ENCODE data around the gene RPUSD1. TPM values are rescaled to one million over a fixed set of nuclear protein-coding genes. Genes with fewer than 3 reads are reported as not detected.

RPUSD1 gene
- polyA plus RNA-seq, 3 donors, result 29.5 to 38.1 (median 31.5) TPM

GRCh38 chr16:740459-740763, 47.8 kb downstream of the RPUSD1 start:
- Mint-ChIP-seq H3K27me3 (ENCODE audit: low read depth in 3 of 3) (no peaks in the 10 kb centered on the region), H3K36me3 (peaks cover 26 to 42% of the 10 kb centered on the region in 2 donors), H3K4me1 (peaks cover 16% of the 10 kb centered on the region), H3K4me3 (peak overlapping the region; percentile 81 to 85), H3K27ac (peak overlapping the region in 2 of 7 donors; percentile 63 to 82), H3K9me3 (no peaks in the 10 kb centered on the region)
- no peak for DNase-seq
- intact Hi-C loops (cut with micrococcal nuclease), result no loop called here
- Histone ChIP-seq H2AFZ (ENCODE audit: insufficient read depth, low read depth, low read length, poor library complexity, severe bottlenecking) (peak overlapping the region; percentile 91), H3K4me1 (ENCODE audit: control insufficient read depth in 1 of 2, insufficient read depth in 2 of 2, low read length in 2 of 2) (peaks cover 14 to 17% of the 10 kb centered on the region in 2 donors), H4K20me1 (ENCODE audit: insufficient read depth, low read length) (peaks cover 5% of the 10 kb centered on the region), H3K9ac (ENCODE audit: insufficient read depth, low read length, poor library complexity, severe bottlenecking) (peak overlapping the region; percentile 86), H3K4me2 (replicated peaks; ENCODE audit: extremely low read depth, low read length, poor library complexity, severe bottlenecking) (peak overlapping the region; percentile 91), H3K36me3 (replicated peaks in 1 of 2; ENCODE audit: control insufficient read depth in 1 of 2, insufficient read depth in 2 of 2, low read length in 2 of 2) (peaks cover 26 to 29% of the 10 kb centered on the region in 2 donors), H3K4me3 (replicated peaks in 1 of 3; ENCODE audit: low read depth in 2 of 3, low read length in 3 of 3) (peak overlapping the region; percentile 84 to 96 (median 90)), H3K9me3 (replicated peaks in 1 of 2; ENCODE audit: control insufficient read depth in 1 of 2, insufficient read depth in 1 of 2, low read length in 2 of 2) (no peaks in the 10 kb centered on the region), H3K27ac (ENCODE audit: low read depth in 1 of 2, low read length in 2 of 2) (peak overlapping the region in 1 of 2 donors; percentile 76), H3K27me3 (ENCODE audit: control insufficient read depth in 2 of 2, insufficient read depth in 2 of 2, low read length in 2 of 2) (no peaks in the 10 kb centered on the region), H3K79me2 (ENCODE audit: insufficient read depth, low read length) (peaks cover 12% of the 10 kb centered on the region)
- WGBS (ENCODE audit: insufficient coverage), result 0% methylated on average over 21 of the region's 22 CpGs
- no peak for TF ChIP-seq CTCF (IDR thresholded peaks at IDR 0.05)

DNA sequence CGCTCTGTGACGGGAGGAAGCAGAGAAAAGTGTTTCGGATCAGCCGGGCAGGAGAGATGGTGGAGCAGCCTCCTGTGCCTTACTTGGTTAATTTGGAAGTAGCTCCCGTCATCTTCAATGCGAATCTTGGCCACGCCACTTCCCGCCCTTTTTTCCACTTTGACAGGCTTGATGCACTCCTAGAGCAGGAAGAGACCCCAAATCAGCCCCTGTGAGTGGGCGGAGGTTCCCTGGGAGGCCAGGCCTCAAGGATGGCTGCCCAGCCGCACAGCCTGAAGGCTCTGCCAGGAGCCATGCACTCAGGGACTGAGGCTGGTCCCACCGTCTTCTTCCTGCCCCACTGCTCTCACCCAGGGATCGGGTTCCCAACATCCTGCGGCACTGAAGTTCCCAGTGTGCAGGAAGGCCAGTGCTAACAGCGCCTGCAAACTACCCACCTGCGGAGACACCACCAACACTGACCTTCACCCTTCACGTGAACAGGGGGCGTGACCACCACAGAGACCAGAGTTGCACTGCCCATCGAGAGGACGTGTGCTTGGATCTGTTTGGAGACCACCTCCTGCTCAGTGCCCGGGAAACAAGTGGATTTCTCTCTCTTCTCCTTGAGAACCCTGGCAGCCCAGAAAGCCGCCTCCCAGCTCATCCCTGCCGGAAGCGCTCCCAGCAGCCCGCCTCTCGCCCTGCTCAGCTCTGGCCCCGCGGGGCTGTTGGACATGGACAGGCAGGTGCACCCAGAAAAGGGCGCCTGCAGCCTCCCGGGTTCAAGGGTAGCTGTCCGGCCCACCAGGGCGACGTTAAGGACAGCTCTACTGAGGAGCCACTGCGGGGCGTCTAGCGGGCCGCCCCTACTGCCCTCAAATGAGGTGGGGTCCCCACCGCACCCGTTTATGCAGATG, 48.4 kb downstream of the RPUSD1 start:
- peak overlapping the region in 1 of 2 donors; percentile 76 for H3K27ac ChIP-seq (ENCODE audit: low read depth in 1 of 2, low read length in 2 of 2)
- peak overlapping the region; percentile 86 for H3K9ac ChIP-seq (ENCODE audit: insufficient read depth, low read length, poor library complexity, severe bottlenecking)
- Mint-ChIP-seq H3K27ac (peak overlapping the region in 2 of 7 donors; percentile 23 to 58), H3K4me3 (peak overlapping the region; percentile 81 to 85), H3K4me1 (peaks cover 16% of the 10 kb centered on the region), H3K36me3 (peaks cover 32 to 48% of the 10 kb centered on the region in 2 donors), H3K9me3 (no peaks in the 10 kb centered on the region), H3K27me3 (ENCODE audit: low read depth in 3 of 3) (peaks cover 0 to 3% (median 0%) of the 10 kb centered on the region in 3 donors)
- H3K9me3 ChIP-seq (replicated peaks in 1 of 2; ENCODE audit: control insufficient read depth in 1 of 2, insufficient read depth in 1 of 2, low read length in 2 of 2), result no peaks in the 10 kb centered on the region
- peaks cover 14 to 17% of the 10 kb centered on the region in 2 donors for H3K4me1 ChIP-seq (ENCODE audit: control insufficient read depth in 1 of 2, insufficient read depth in 2 of 2, low read length in 2 of 2)
- peak overlapping the region; percentile 84 to 96 (median 90) for H3K4me3 ChIP-seq (replicated peaks in 1 of 3; ENCODE audit: low read depth in 2 of 3, low read length in 3 of 3)
- 56% methylated on average over 38 of the region's 38 CpGs for WGBS (ENCODE audit: insufficient coverage)
- intact Hi-C loops (cut with micrococcal nuclease), result no loop called here
- peaks cover 12% of the 10 kb centered on the region for H3K79me2 ChIP-seq (ENCODE audit: insufficient read depth, low read length)
- H3K4me2 ChIP-seq (replicated peaks; ENCODE audit: extremely low read depth, low read length, poor library complexity, severe bottlenecking), result peak overlapping the region; percentile 91
- no peak for DNase-seq
- H3K27me3 ChIP-seq (ENCODE audit: control insufficient read depth in 2 of 2, insufficient read depth in 2 of 2, low read length in 2 of 2), result no peaks in the 10 kb centered on the region
- TF ChIP-seq CTCF (IDR thresholded peaks at IDR 0.05), result no peak
- H2AFZ ChIP-seq (ENCODE audit: insufficient read depth, low read depth, low read length, poor library complexity, severe bottlenecking), result peak overlapping the region; percentile 91
- peaks cover 32 to 35% of the 10 kb centered on the region in 2 donors for H3K36me3 ChIP-seq (replicated peaks in 1 of 2; ENCODE audit: control insufficient read depth in 1 of 2, insufficient read depth in 2 of 2, low read length in 2 of 2)
- peaks cover 5% of the 10 kb centered on the region for H4K20me1 ChIP-seq (ENCODE audit: insufficient read depth, low read length)

Data from CD14-positive monocyte (primary cell).